OCI-LY1 (cell line): ENCODE measurements around the gene RENBP.

Experiments
- H2AFZ ChIP-seq: fragments of 200-600 bp; sonication (generic), shearing (Covaris generic); 2 replicates; pipeline ENCODE4 v1.6.0; 2014; ENCODE audit warnings: antibody characterized with exemption, mild to moderate bottlenecking, low read length
- H3F3A ChIP-seq: fragments of 200-600 bp; sonication (generic), shearing (Covaris generic); 2 replicates; pipeline ENCODE4 v1.6.0; 2014; ENCODE audit warnings: mild to moderate bottlenecking, antibody characterized with exemption, low read length, moderate library complexity; ENCODE audit not compliant: insufficient read depth
- H3K27ac ChIP-seq: fragments of 200-600 bp; sonication (generic); 2 replicates; pipeline ENCODE4 v1.5.1; 2014; ENCODE audit warnings: low read length, mixed run types, mild to moderate bottlenecking, low read depth; ENCODE audit not compliant: poor library complexity, severe bottlenecking
- H3K27me3 ChIP-seq: fragments of 200-600 bp; sonication (generic); 2 replicates; pipeline ENCODE4 v1.6.0; 2014; ENCODE audit warnings: antibody characterized with exemption, mild to moderate bottlenecking, low read length, moderate library complexity; ENCODE audit not compliant: insufficient read depth
- H3K36me3 ChIP-seq: fragments of 200-600 bp; sonication (generic); 2 replicates; pipeline ENCODE4 v1.6.1; 2014; ENCODE audit warnings: mild to moderate bottlenecking, antibody characterized with exemption, low read length, moderate library complexity, mixed read lengths; ENCODE audit not compliant: insufficient read depth
- H3K4me1 ChIP-seq: fragments of 200-600 bp; sonication (generic); 2 replicates; pipeline ENCODE4 v1.5.1; 2014; ENCODE audit warnings: mild to moderate bottlenecking, low read length, moderate library complexity; ENCODE audit not compliant: insufficient read depth, severe bottlenecking
- H3K4me2 ChIP-seq: fragments of 200-600 bp; sonication (generic), shearing (Covaris generic); 2 replicates; pipeline ENCODE4 v1.6.1; 2014; ENCODE audit warnings: low read length
- H3K4me3 ChIP-seq: fragments of 200-600 bp; sonication (generic); 2 replicates; pipeline ENCODE4 v1.5.1; 2014; ENCODE audit warnings: low read length, low read depth, mild to moderate bottlenecking, mixed read lengths; ENCODE audit not compliant: poor library complexity, severe bottlenecking
- H3K79me2 ChIP-seq: fragments of 200-600 bp; shearing (Covaris generic); 2 replicates; pipeline ENCODE4 v1.6.1; 2016; ENCODE audit warnings: mixed run types, low read length, mixed read lengths; ENCODE audit not compliant: insufficient read depth
- H3K9ac ChIP-seq: fragments of 200-600 bp; sonication (generic), shearing (Covaris generic); 2 replicates; pipeline ENCODE4 v1.6.1; 2014; ENCODE audit warnings: mild to moderate bottlenecking, low read length, mixed read lengths
- H3K9me2 ChIP-seq: fragments of 200-600 bp; sonication (generic), shearing (Covaris generic); 2 replicates; pipeline ENCODE4 v1.6.1; 2014; ENCODE audit warnings: low read depth, mild to moderate bottlenecking, low read length, mixed read lengths
- H3K9me3 ChIP-seq: fragments of 200-600 bp; shearing (Covaris generic); 2 replicates; pipeline ENCODE4 v1.6.1; 2014; ENCODE audit warnings: low read length, mixed read lengths
- H4K20me1 ChIP-seq: fragments of 200-600 bp; sonication (generic), shearing (Covaris generic); 2 replicates; pipeline ENCODE4 v1.6.0; 2016; ENCODE audit warnings: mild to moderate bottlenecking, low read length; ENCODE audit not compliant: insufficient read depth
- CTCF ChIP-seq: fragments of 200-600 bp; sonication (generic), shearing (Covaris generic); IDR thresholded peaks from 2 replicates; pipeline ENCODE4 v1.5.1; 2017; ENCODE audit warnings: mild to moderate bottlenecking, antibody characterized with exemption, low read length, moderate library complexity, mixed read lengths
- EZH2 ChIP-seq: fragments of 200-600 bp; sonication (generic), shearing (Covaris generic); IDR thresholded peaks from 2 replicates; pipeline ENCODE4 v1.8.0; 2017; ENCODE audit warnings: borderline replicate concordance, mixed run types, mild to moderate bottlenecking, antibody characterized with exemption, low read length, moderate library complexity, mixed read lengths

Gene RENBP

GRCh38 chrX:153919281-153919680 lies 25.2 kb downstream of the RENBP start:
- Histone ChIP-seq H3K9ac (no peak overlapping the region), H3F3A (no peaks in the 10 kb centered on the region), H3K27ac (no peak overlapping the region), H3K4me2 (no peak overlapping the region), H3K79me2 (no peaks in the 10 kb centered on the region), H3K9me2 (no peaks in the 10 kb centered on the region), H3K27me3 (no peaks in the 10 kb centered on the region), H3K4me1 (peaks cover 15% of the 10 kb centered on the region), H4K20me1 (no peaks in the 10 kb centered on the region), H3K4me3 (no peak overlapping the region), H2AFZ (no peak overlapping the region), H3K9me3 (no peaks in the 10 kb centered on the region), H3K36me3 (peaks cover 48% of the 10 kb centered on the region)
- TF ChIP-seq EZH2: no peak
- TF ChIP-seq CTCF: no peak

- no peaks in the 10 kb centered on the region for H3K79me2 ChIP-seq
- no peaks in the 10 kb centered on the region for H3K27me3 ChIP-seq
- H3K9me3 ChIP-seq: no peaks in the 10 kb centered on the region
- TF ChIP-seq CTCF (no peak), EZH2 (no peak)
- H3K4me3 ChIP-seq: no peak overlapping the region
- no peak overlapping the region for H3K27ac ChIP-seq
- H3K4me2 ChIP-seq: no peak overlapping the region
- H2AFZ ChIP-seq: no peak overlapping the region
- H3K4me1 ChIP-seq: peaks cover under 1% of the 10 kb centered on the region
- H3K36me3 ChIP-seq: peaks cover 55% of the 10 kb centered on the region
- no peaks in the 10 kb centered on the region for H3F3A ChIP-seq
- H4K20me1 ChIP-seq: no peaks in the 10 kb centered on the region
- H3K9me2 ChIP-seq: no peaks in the 10 kb centered on the region
- H3K9ac ChIP-seq: no peak overlapping the region
These were observed 26.6 kb downstream of the RENBP start for GRCh38 chrX:153917869-153918268.

GRCh38 chrX:153913701-153914100 lies 30.7 kb downstream of the RENBP start:
- Histone ChIP-seq H2AFZ (no peak overlapping the region), H3F3A (no peaks in the 10 kb centered on the region), H3K9ac (no peak overlapping the region), H3K27me3 (no peaks in the 10 kb centered on the region), H3K9me2 (no peaks in the 10 kb centered on the region), H3K36me3 (peaks cover 45% of the 10 kb centered on the region), H3K4me2 (no peak overlapping the region), H3K27ac (no peak overlapping the region), H3K4me3 (no peak overlapping the region), H4K20me1 (no peaks in the 10 kb centered on the region), H3K9me3 (no peaks in the 10 kb centered on the region), H3K4me1 (no peaks in the 10 kb centered on the region), H3K79me2 (no peaks in the 10 kb centered on the region)
- TF ChIP-seq CTCF (no peak), EZH2 (no peak)
